ENCODE data around the gene TRAPPC13. TPM values are rescaled to one million over a fixed set of nuclear protein-coding genes. Genes with fewer than 3 reads are reported as not detected.

Gene TRAPPC13, protein sequence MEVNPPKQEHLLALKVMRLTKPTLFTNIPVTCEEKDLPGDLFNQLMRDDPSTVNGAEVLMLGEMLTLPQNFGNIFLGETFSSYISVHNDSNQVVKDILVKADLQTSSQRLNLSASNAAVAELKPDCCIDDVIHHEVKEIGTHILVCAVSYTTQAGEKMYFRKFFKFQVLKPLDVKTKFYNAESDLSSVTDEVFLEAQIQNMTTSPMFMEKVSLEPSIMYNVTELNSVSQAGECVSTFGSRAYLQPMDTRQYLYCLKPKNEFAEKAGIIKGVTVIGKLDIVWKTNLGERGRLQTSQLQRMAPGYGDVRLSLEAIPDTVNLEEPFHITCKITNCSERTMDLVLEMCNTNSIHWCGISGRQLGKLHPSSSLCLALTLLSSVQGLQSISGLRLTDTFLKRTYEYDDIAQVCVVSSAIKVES
- 12.3 to 15.2 TPM (median 13.6 TPM) in 5 replicates for total RNA-seq (2022; extraction: Qiagen RNA extraction; ENCODE audit: low read depth)

DNA sequence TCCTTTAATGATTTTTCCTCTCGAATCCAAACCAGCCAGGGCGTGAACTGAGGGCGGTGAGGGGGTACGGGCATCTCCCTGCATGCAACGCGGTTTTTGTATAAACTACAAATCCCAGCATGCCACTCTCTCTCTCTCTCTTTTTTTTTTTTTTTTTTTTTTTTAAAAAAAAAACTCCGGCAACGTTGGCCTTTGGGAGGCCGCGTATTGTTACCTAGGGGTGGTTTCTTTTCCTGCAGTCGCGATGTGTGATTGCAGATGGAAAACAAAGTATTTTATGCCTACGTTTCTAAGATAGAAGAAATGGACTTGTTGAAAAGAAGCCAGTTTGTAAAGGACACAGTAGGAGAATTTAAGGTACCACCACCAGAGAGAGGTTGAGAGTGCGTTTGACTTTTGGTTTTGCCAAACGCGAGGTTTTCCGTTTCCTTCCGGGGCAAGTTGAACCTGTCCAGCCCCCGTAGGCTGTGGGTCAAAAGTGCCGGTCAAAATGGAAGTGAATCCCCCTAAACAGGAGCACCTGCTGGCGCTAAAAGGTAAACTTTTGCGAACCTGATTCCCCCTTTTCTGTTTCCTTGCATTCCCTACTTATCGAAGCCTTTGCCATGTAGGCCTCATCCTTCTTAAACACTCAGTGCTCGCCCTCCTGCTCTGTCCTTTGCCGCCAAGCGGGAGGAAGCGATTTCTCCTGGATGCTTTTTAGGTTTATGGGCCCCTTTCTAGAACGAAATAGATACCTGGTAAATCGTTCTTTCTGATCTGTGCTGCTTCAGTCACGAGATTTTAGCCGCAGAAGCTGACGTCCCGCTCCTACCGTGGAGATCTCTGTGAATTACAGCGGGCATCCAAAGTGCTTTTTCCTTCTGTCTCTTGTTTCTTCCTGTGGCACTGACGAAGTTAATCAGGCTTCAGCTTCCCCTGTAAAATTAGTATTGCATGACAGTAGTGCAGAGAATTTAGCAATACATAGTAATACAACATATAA, at the start of gene TRAPPC13, which contains the start of gene SHLD3:
TRAPPC13 (plus strand) TSS at position 457 of the 985 bp plus-strand sequence; CDS start at position 491, 34 bp downstream.
SHLD3 (plus strand) TSS at position 457 of the 985 bp plus-strand sequence. CDS start 4,561 bp downstream, outside the sequence.

DNA sequence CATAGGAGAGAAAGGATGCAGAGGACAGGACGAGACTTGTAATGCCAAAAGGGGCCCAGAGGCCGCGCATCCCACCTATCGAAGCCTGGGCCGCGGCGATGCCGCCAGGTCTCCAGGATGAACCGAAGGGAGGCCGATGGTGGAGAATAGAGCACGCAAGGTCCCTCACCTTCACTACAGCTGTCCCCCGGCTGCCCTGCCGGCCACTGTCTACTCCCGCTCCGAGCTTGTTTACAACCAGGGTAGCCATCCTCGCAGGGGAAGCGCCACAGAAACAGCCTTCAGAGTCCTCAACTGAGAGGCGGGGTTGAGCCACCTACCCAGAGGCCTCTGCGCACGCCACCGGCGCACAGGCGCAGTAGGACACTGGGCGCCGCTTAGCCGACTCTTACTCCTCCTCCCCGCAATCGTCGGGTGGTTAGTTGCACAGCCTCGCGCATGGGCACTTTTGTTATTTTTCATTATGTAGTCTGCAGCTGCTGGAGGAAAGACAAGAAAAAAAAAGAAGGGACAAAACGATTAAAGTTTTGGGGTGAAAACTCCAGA, 729 bp upstream of the TRAPPC13 start, which contains the start of gene TRIM23:
TRIM23 (minus strand) TSS at position 309 of the 546 bp plus-strand sequence; CDS start at position 250, 59 bp downstream.

Other genes starting within 250 kb of the TRAPPC13 start
- gene ADAMTS6, start 143.1 kb upstream of the TRAPPC13 start, total RNA-seq (2022; extraction: Qiagen RNA extraction; ENCODE audit: low read depth): 0.05 to 0.18 TPM (median 0.08 TPM) in 5 replicates
- gene CENPK, start 61.9 kb upstream of the TRAPPC13 start, total RNA-seq (2022; extraction: Qiagen RNA extraction; ENCODE audit: low read depth): 24.5 to 36.9 TPM (median 33.5 TPM) in 5 replicates
- gene PPWD1, start 61.7 kb upstream of the TRAPPC13 start, total RNA-seq (2022; extraction: Qiagen RNA extraction; ENCODE audit: low read depth): 18.7 to 21.2 TPM (median 20.6 TPM) in 5 replicates
- 6.3 to 9.2 TPM (median 7.9 TPM) in 5 replicates for gene TRIM23, start 694 bp upstream of the TRAPPC13 start, total RNA-seq (2022; extraction: Qiagen RNA extraction; ENCODE audit: low read depth)
- gene SHLD3, start within 50 bp of the TRAPPC13 start, total RNA-seq (2022; extraction: Qiagen RNA extraction; ENCODE audit: low read depth): 2.1 to 3.0 TPM (median 2.4 TPM) in 5 replicates
- 6.6 to 11.4 TPM (median 8.8 TPM) in 5 replicates for gene SGTB, start 97.1 kb downstream of the TRAPPC13 start, total RNA-seq (2022; extraction: Qiagen RNA extraction; ENCODE audit: low read depth)
- gene NLN, start 97.2 kb downstream of the TRAPPC13 start, total RNA-seq (2022; extraction: Qiagen RNA extraction; ENCODE audit: low read depth): 54.2 to 78.1 TPM (median 67.9 TPM) in 5 replicates

All from A549 treated with DMSO at 1 μM for 4 hours (cell line).